ENCODE measurements around the gene RPS17. TPM values are rescaled to one million over a fixed set of nuclear protein-coding genes. Genes with fewer than 3 reads are reported as not detected.
"Not testable (repeated sequence)": the region's sequence is repeated elsewhere in the genome, so short reads cannot be mapped to it uniquely, and the experiment has no call there.

Gene RPS17
- total RNA-seq, 1 donor from 2014 or later, result 874 TPM

- Mint-ChIP-seq H3K27ac (ENCODE audit: unreplicated experiment) (no peak overlapping the region), H3K36me3 (ENCODE audit: unreplicated experiment) (no peaks in the 10 kb centered on the region), H3K9me3 (ENCODE audit: unreplicated experiment) (peaks cover 11% of the 10 kb centered on the region), H3K27me3 (ENCODE audit: unreplicated experiment) (peaks cover 5% of the 10 kb centered on the region), H3K4me3 (ENCODE audit: unreplicated experiment) (peak overlapping the region; percentile 52), H3K4me1 (ENCODE audit: low read depth, unreplicated experiment) (peaks cover 3% of the 10 kb centered on the region)
- DNase-seq, result no peak
- no peak for TF ChIP-seq CTCF (IDR thresholded peaks at IDR 0.05; ENCODE audit: partially characterized antibody, unreplicated experiment)
Measured at GRCh38 chr15:82536409-82537350, 3.6 kb downstream of the RPS17 start.

- Mint-ChIP-seq H3K4me1 (ENCODE audit: low read depth, unreplicated experiment) (peaks cover 1% of the 10 kb centered on the region), H3K9me3 (ENCODE audit: unreplicated experiment) (peaks cover 7% of the 10 kb centered on the region), H3K27me3 (ENCODE audit: unreplicated experiment) (peaks cover 3% of the 10 kb centered on the region), H3K36me3 (ENCODE audit: unreplicated experiment) (no peaks in the 10 kb centered on the region), H3K27ac (ENCODE audit: unreplicated experiment) (no peak overlapping the region), H3K4me3 (ENCODE audit: unreplicated experiment) (no peak overlapping the region)
- no peak for TF ChIP-seq CTCF (IDR thresholded peaks at IDR 0.05; ENCODE audit: partially characterized antibody, unreplicated experiment)
- DNase-seq, result no peak
Measured at GRCh38 chr15:82535566-82536408, 4.5 kb downstream of the RPS17 start.

GRCh38 chr15:82535151-82535550 is 5.1 kb downstream of the RPS17 start:
- not testable (repeated sequence) for H3K36me3 Mint-ChIP-seq (ENCODE audit: unreplicated experiment); H3K27ac Mint-ChIP-seq (ENCODE audit: unreplicated experiment); DNase-seq; H3K27me3 Mint-ChIP-seq (ENCODE audit: unreplicated experiment); H3K4me3 Mint-ChIP-seq (ENCODE audit: unreplicated experiment); H3K4me1 Mint-ChIP-seq (ENCODE audit: low read depth, unreplicated experiment); H3K9me3 Mint-ChIP-seq (ENCODE audit: unreplicated experiment)

- not testable (repeated sequence) for H3K4me1 Mint-ChIP-seq (ENCODE audit: low read depth, unreplicated experiment); H3K36me3 Mint-ChIP-seq (ENCODE audit: unreplicated experiment); DNase-seq; H3K4me3 Mint-ChIP-seq (ENCODE audit: unreplicated experiment); H3K9me3 Mint-ChIP-seq (ENCODE audit: unreplicated experiment); H3K27me3 Mint-ChIP-seq (ENCODE audit: unreplicated experiment); H3K27ac Mint-ChIP-seq (ENCODE audit: unreplicated experiment)
Measured at GRCh38 chr15:82534457-82534861, 5.8 kb downstream of the RPS17 start.

GRCh38 chr15:82533801-82534200 is 6.5 kb downstream of the RPS17 start:
- Mint-ChIP-seq H3K4me1 (ENCODE audit: low read depth, unreplicated experiment) (peaks cover 1% of the 10 kb centered on the region), H3K4me3 (ENCODE audit: unreplicated experiment) (no peak overlapping the region), H3K36me3 (ENCODE audit: unreplicated experiment) (no peaks in the 10 kb centered on the region), H3K9me3 (ENCODE audit: unreplicated experiment) (peaks cover 6% of the 10 kb centered on the region), H3K27me3 (ENCODE audit: unreplicated experiment) (no peaks in the 10 kb centered on the region), H3K27ac (ENCODE audit: unreplicated experiment) (no peak overlapping the region)
- no peak for TF ChIP-seq CTCF (IDR thresholded peaks at IDR 0.05; ENCODE audit: partially characterized antibody, unreplicated experiment)
- DNase-seq, result no peak
